Neural crest cell (in vitro differentiated cells): ENCODE results near the gene SFT2D1. TPM values are rescaled to one million over a fixed set of nuclear protein-coding genes. Genes with fewer than 3 reads are reported as not detected.

Experiments
- DNase-seq: peaks from one replicate; pipeline ENCODE4 v3.0.0; 2021; ENCODE audit warnings: low read depth, mixed read lengths, low spot score
- H3K27ac Mint-ChIP-seq: one replicate; pipeline ENCODE4 v1.8.0; 2021; ENCODE audit warnings: mild to moderate bottlenecking, mixed read lengths; ENCODE audit not compliant: unreplicated experiment
- H3K27me3 Mint-ChIP-seq: 2 replicates; pipeline ENCODE4 v1.8.0; 2021; ENCODE audit warnings: low read depth, mild to moderate bottlenecking, mixed read lengths
- H3K36me3 Mint-ChIP-seq: 2 replicates; pipeline ENCODE4 v1.8.0; 2021; ENCODE audit warnings: low read depth, mild to moderate bottlenecking, mixed read lengths
- H3K4me1 Mint-ChIP-seq: 2 replicates; pipeline ENCODE4 v1.8.0; 2021; ENCODE audit warnings: mixed read lengths
- H3K4me3 Mint-ChIP-seq: one replicate; pipeline ENCODE4 v1.8.0; 2021; ENCODE audit warnings: mild to moderate bottlenecking, mixed read lengths
- H3K9me3 Mint-ChIP-seq: 2 replicates; pipeline ENCODE4 v1.8.0; 2021; ENCODE audit warnings: mixed read lengths
- total RNA-seq: library from RNA; stranded (reverse); gene quantifications from 2 replicates; pipeline ENCODE4 v1.2.1, GENCODE V29; 2021
- TF ChIP-seq, protein P1 (sequence below): fragments of 200-600 bp; sonication (generic); conservative IDR thresholded peaks from 2 replicates; pipeline ENCODE4 v1.5.0; 2021; ENCODE audit warnings: antibody characterized with exemption, mild to moderate bottlenecking

The SFT2D1 gene
- total RNA-seq, 1 donor from 2014 or later, result 30.4 TPM

DNA sequence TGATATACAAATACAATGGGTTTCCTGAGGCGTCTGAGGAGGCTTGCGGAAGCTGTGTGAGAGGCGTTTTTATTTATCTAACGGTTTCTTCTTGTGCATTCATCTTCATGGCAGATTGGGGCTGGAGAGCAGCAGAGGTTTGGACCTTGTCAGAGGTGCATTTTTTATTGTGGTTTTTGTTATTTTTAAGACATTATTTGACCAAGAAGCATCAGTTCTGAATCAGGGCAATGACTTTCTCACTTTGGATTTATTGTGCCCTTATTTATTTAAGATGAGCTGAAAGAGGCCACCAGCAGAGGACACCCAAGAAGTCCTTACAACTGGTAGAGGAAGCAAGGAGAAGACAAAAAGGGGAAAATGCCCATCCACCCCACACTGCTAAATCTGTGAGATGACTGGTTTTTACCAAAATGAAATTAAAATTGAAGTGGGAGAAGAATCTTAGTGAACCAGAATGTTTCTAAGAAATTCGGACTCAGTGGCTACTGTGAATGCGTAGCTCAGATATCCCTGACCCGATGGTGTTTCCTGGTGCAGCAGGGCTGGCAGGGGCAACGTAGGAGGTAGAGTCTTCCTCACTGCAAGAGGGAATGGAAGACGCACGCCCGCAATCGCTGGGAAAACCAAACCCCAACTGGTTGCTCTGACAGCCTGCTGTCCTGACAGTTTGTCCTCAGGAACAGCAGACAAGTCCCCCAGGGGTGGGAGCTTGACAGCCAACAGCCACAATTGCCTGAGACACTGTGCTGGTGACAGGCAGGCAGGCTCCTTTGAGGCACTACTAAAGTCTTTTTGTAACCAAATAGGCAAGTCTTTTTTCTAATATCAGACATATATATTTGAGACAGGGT, 48.4 kb downstream of the SFT2D1 start:
- Mint-ChIP-seq H3K4me3 (no peak overlapping the region), H3K36me3 (peaks cover 2% of the 10 kb centered on the region), H3K27me3 (peaks cover 29% of the 10 kb centered on the region), H3K4me1 (peaks cover 10% of the 10 kb centered on the region), H3K9me3 (peaks cover 5% of the 10 kb centered on the region), H3K27ac (no peak overlapping the region)
- DNase-seq, result no peak
- TF ChIP-seq, protein P1, sequence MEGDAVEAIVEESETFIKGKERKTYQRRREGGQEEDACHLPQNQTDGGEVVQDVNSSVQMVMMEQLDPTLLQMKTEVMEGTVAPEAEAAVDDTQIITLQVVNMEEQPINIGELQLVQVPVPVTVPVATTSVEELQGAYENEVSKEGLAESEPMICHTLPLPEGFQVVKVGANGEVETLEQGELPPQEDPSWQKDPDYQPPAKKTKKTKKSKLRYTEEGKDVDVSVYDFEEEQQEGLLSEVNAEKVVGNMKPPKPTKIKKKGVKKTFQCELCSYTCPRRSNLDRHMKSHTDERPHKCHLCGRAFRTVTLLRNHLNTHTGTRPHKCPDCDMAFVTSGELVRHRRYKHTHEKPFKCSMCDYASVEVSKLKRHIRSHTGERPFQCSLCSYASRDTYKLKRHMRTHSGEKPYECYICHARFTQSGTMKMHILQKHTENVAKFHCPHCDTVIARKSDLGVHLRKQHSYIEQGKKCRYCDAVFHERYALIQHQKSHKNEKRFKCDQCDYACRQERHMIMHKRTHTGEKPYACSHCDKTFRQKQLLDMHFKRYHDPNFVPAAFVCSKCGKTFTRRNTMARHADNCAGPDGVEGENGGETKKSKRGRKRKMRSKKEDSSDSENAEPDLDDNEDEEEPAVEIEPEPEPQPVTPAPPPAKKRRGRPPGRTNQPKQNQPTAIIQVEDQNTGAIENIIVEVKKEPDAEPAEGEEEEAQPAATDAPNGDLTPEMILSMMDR, result no peak

DNA sequence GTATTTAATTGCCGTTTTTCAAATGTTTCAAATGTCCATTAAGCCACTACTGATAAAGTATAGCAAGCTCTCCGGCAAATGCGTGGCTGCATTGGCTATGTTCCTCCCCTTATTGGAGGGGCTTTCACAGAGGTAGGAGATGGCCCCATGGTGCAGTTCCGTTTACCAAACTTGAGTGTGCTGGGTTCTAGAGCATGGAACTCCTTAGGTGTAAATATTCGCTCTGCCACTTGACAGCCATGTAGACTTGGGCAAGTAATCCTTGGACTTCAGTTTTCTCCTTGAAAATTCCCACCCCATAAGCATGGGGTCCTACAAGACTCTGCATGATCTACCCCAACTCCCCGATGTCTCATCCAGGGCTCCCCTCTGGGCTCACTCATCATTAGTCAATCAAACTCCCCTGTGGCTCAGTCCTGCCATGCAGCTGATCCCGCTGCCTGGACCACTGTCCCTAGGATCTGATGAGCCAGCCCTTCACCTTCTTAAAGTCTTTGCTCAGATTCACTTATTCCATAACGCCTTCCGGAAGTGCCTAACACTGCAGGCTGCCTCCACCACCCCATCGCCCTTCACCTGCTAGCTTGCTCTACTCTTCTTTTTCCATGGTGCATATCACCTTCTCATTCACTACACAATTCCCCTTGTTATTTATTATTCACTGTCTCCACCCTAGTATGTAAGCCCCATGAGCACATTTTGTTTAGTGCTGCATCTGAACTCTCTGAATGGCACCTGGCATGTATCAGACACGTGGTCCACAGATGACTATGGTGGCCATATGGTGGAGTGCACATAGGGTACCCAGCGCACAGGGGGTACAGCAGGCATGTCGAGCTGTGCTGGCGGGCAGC, 52.9 kb downstream of the SFT2D1 start:
- H3K4me3 Mint-ChIP-seq, result no peak overlapping the region
- DNase-seq, result no peak
- no peak overlapping the region for H3K27ac Mint-ChIP-seq
- TF ChIP-seq, protein P1, result no peak
- H3K4me1 Mint-ChIP-seq, result no peaks in the 10 kb centered on the region
- no peaks in the 10 kb centered on the region for H3K9me3 Mint-ChIP-seq
- peaks cover 32% of the 10 kb centered on the region for H3K27me3 Mint-ChIP-seq
- no peaks in the 10 kb centered on the region for H3K36me3 Mint-ChIP-seq

DNA sequence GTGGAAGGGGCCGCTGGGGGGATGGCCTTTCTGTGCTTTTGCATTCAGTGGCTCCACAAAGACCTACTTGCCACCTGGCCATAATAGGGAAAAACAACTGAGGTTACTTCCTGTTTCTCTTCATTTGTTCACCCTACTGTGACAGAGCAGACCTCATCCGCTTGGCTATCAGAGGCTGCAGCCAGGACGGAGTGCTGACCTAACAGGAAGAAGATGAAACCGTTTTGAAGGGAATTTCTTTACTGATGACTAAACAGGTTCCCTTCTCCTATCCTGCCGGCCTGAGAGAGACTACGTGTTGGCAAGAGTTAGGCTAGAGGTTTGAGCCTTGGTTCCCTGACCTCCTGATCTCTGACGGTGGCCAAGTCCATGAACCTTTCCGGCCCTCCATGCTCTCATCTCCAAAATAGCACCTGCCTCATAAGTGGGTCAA, 55.5 kb downstream of the SFT2D1 start:
- no peak overlapping the region for H3K27ac Mint-ChIP-seq

DNA sequence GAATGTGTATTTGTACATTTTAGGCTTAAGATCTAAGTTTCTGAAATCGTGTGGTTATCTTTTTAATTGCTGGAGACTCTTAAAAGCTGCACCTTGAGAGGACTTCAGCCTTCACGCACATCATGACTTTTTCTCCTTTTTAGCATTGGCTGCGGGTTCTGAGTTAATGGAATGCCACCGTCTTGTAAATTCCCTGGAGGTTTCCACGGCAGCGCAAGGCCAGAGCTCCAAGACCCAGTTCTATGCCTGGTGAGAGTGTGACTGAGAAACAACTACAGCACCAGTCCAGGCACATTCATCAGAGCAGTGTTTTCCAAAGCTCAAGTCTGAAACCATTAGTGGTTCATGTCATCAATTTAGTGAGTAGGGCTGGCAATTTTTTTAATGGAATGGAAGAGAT, 57.1 kb downstream of the SFT2D1 start:
- Mint-ChIP-seq H3K27ac (no peak overlapping the region), H3K36me3 (no peaks in the 10 kb centered on the region), H3K27me3 (peaks cover 27% of the 10 kb centered on the region), H3K4me3 (no peak overlapping the region), H3K9me3 (no peaks in the 10 kb centered on the region), H3K4me1 (no peaks in the 10 kb centered on the region)
- TF ChIP-seq, protein P1, result no peak
- DNase-seq, result no peak

More for the DNA sequence above, 55.5 kb downstream of the SFT2D1 start:
- TF ChIP-seq, protein P1, result no peak
- Mint-ChIP-seq H3K36me3 (no peaks in the 10 kb centered on the region), H3K4me1 (no peaks in the 10 kb centered on the region), H3K9me3 (no peaks in the 10 kb centered on the region), H3K4me3 (no peak overlapping the region), H3K27me3 (peaks cover 29% of the 10 kb centered on the region)
- DNase-seq, result no peak

DNA sequence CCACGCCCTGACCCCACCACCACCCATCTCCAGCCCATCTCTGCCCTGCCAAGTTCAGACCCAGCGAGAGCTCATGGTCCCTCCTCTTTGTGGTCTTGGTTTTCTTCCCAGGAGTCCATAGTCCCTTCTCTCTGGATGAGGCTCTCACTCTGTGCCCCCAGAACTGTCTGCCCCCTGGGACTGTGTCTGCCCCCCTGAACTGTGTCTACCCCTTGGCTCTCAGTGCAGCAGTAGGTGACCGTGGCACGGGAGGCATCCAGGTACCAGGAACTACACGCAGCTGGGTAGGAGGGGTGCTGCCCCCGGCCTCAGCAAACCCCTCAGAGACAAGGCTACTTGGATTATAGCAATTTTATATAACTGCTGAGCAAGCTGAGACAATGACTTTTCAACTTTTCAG, 57.7 kb downstream of the SFT2D1 start:
- H3K27ac Mint-ChIP-seq, result no peak overlapping the region
- H3K9me3 Mint-ChIP-seq, result no peaks in the 10 kb centered on the region
- H3K36me3 Mint-ChIP-seq, result no peaks in the 10 kb centered on the region
- TF ChIP-seq, protein P1, result no peak
- no peaks in the 10 kb centered on the region for H3K4me1 Mint-ChIP-seq
- H3K4me3 Mint-ChIP-seq, result no peak overlapping the region
- no peak for DNase-seq
- H3K27me3 Mint-ChIP-seq, result peaks cover 26% of the 10 kb centered on the region
